HCT116 (cell line): ENCODE data around the gene BNC2. TPM values are rescaled to one million over a fixed set of nuclear protein-coding genes. Genes with fewer than 3 reads are reported as not detected.

Experiments
- ATAC-seq: fragments of 200-7000 bp; cut with Tn5 transposase; 2 replicates; pipeline ENCODE4 v1.9.1; 2020; ENCODE audit warnings: mild to moderate bottlenecking, moderate library complexity
- BruUV-seq: library from RNA; stranded (reverse); fragments of 400-500 nt; replicated peaks from 2 replicates; lab custom pipeline; 2021; lab: Mats Ljungman, UMichigan
- CTCF ChIA-PET: fragments of 300-600 bp; sonication (Branson Sonifier 250); formaldehyde crosslinking; loops from one replicate; lab custom pipeline; 2021; ENCODE audit warnings: antibody characterized with exemption; lab: Charles Lee
- POLR2A ChIA-PET: fragments of 300-600, 350-600 bp; sonication (Branson Sonifier 250); formaldehyde crosslinking; loops from one replicate; lab custom pipeline; 2021; ENCODE audit warnings: antibody characterized with exemption; lab: Charles Lee
- RAD21 ChIA-PET, 2 experiments: fragments of 300-600 bp; sonication (Branson Sonifier 250); formaldehyde crosslinking; loops; one replicate each; lab custom pipeline; 2023; ENCODE audit warnings: low total read pairs in 2 of 2; ENCODE audit not compliant: uncharacterized antibody in 2 of 2, unreplicated experiment in 2 of 2, low non-redundant PET in 1 of 2; lab: Charles Lee
- DNase-seq: peaks from one replicate; pipeline ENCODE4 v3.0.0-alpha.2; 2010; ENCODE audit warnings: low read depth, low spot score
- H2AFZ ChIP-seq: fragments of 200-600 bp; shearing (Covaris generic), sonication (generic); 2 replicates; pipeline ENCODE4 v1.6.1; 2017; ENCODE audit warnings: low read depth, mixed run types, mixed read lengths, antibody characterized with exemption, low read length; ENCODE audit not compliant: poor library complexity, severe bottlenecking
- H3K27ac ChIP-seq: 2 replicates; pipeline ENCODE4 v1.5.1; 2012; ENCODE audit warnings: low read depth, low read length
- H3K27me3 ChIP-seq: fragments of 200-600 bp; sonication (generic); 2 replicates; pipeline ENCODE4 v1.6.1; 2016; ENCODE audit warnings: mixed run types, low read length, mixed read lengths; ENCODE audit not compliant: insufficient read depth
- H3K36me3 ChIP-seq, 2 experiments: fragments of 200-500 bp in 1 of 2; fragments of 200-600 bp in 1 of 2; sonication (Bioruptor generic) in 1 of 2; sonication (generic) in 1 of 2; 2 replicates each; pipeline versions ENCODE4 v1.5.1 to v1.6.1; 2014 to 2016; ENCODE audit warnings: low read length in 2 of 2, inconsistent platforms in 1 of 2, mixed read lengths in 1 of 2, mixed run types in 1 of 2; ENCODE audit not compliant: insufficient read depth in 2 of 2, control insufficient read depth in 1 of 2
- H3K4me1 ChIP-seq, 2 experiments: fragments of 200-600 bp in 1 of 2; sonication (generic) in 1 of 2; 2 replicates each; pipeline versions ENCODE4 v1.5.1 to v1.6.1; 2012 to 2017; ENCODE audit warnings: low read length in 2 of 2, inconsistent platforms in 1 of 2, mild to moderate bottlenecking in 1 of 2, mixed read lengths in 1 of 2, mixed run types in 1 of 2, moderate library complexity in 1 of 2; ENCODE audit not compliant: insufficient read depth in 2 of 2, control insufficient read depth in 1 of 2
- H3K4me2 ChIP-seq: fragments of 200-600 bp; sonication (generic); 2 replicates; pipeline ENCODE4 v1.6.1; 2017; ENCODE audit warnings: mixed run types, low read length, mixed read lengths
- H3K4me3 ChIP-seq, 2 experiments: fragments of 200-600 bp in 1 of 2; sonication (generic) in 1 of 2; replicated peaks in 1 of 2; 2 replicates each; pipeline ENCODE4 v1.5.1; 2011 to 2016; ENCODE audit warnings: low read length in 2 of 2, control low read depth in 1 of 2, low read depth in 1 of 2, mild to moderate bottlenecking in 1 of 2, mixed read lengths in 1 of 2, mixed run types in 1 of 2
- H3K79me2 ChIP-seq: fragments of 200-600 bp; sonication (generic); 2 replicates; pipeline ENCODE4 v1.6.1; 2017; ENCODE audit warnings: mild to moderate bottlenecking, mixed run types, low read length, moderate library complexity, mixed read lengths; ENCODE audit not compliant: insufficient read depth
- H3K9ac ChIP-seq: fragments of 200-600 bp; sonication (generic); 2 replicates; pipeline ENCODE4 v1.6.1; 2016; ENCODE audit warnings: low read length, mixed read lengths
- H3K9me2 ChIP-seq: fragments of 200-600 bp; sonication (generic), shearing (Covaris generic); 2 replicates; pipeline ENCODE4 v1.6.1; 2017; ENCODE audit warnings: mixed run types, mild to moderate bottlenecking, moderate library complexity; ENCODE audit not compliant: insufficient read depth
- H3K9me3 ChIP-seq, 2 experiments: fragments of 200-500 bp in 1 of 2; fragments of 200-600 bp in 1 of 2; sonication (Bioruptor generic) in 1 of 2; sonication (generic) in 1 of 2; 2 replicates each; pipeline ENCODE4 v1.6.1; 2014 to 2017; ENCODE audit warnings: low read length in 2 of 2, mixed read lengths in 2 of 2, inconsistent platforms in 1 of 2, low read depth in 1 of 2, mild to moderate bottlenecking in 1 of 2, mixed run types in 1 of 2, moderate library complexity in 1 of 2; ENCODE audit not compliant: control insufficient read depth in 1 of 2, insufficient read depth in 1 of 2
- H4K20me1 ChIP-seq: fragments of 200-600 bp; sonication (generic), shearing (Covaris generic); 2 replicates; pipeline ENCODE4 v1.6.1; 2017; ENCODE audit warnings: mixed run types, mild to moderate bottlenecking, moderate library complexity; ENCODE audit not compliant: insufficient read depth
- ATF3 ChIP-seq: IDR thresholded peaks from 2 replicates; pipeline ENCODE4 v1.6.1; 2012
- CBX3 ChIP-seq: IDR thresholded peaks from 2 replicates; pipeline ENCODE4 v1.6.1; 2012; ENCODE audit warnings: low read depth
- CTCF ChIP-seq, 3 experiments: fragments of 200-600 bp in 1 of 3; sonication (generic) in 1 of 3; IDR thresholded peaks in 2 of 3; conservative IDR thresholded peaks in 1 of 3; 2 replicates each; pipeline ENCODE4 v1.5.1; 2012 to 2017; ENCODE audit warnings: low read depth in 2 of 3, low read length in 2 of 3, antibody characterized with exemption in 1 of 3, borderline replicate concordance in 1 of 3, control low read depth in 1 of 3, mild to moderate bottlenecking in 1 of 3, mixed read lengths in 1 of 3, mixed run types in 1 of 3, moderate library complexity in 1 of 3; ENCODE audit not compliant: insufficient read depth in 1 of 3
- EGR1 ChIP-seq: IDR thresholded peaks from 2 replicates; pipeline ENCODE4 v1.6.1; 2012; ENCODE audit warnings: low read depth
- ELF1 ChIP-seq: IDR thresholded peaks from 2 replicates; pipeline ENCODE4 v1.6.1; 2012; ENCODE audit warnings: low read depth, borderline replicate concordance
- EZH2phosphoT487 ChIP-seq: fragments of 200-600 bp; IDR thresholded peaks from 2 replicates; pipeline ENCODE4 v1.6.1; 2018; ENCODE audit warnings: antibody characterized with exemption, borderline replicate concordance
- POLR2A ChIP-seq: IDR thresholded peaks from 2 replicates; pipeline ENCODE4 v1.7.0; 2011; ENCODE audit warnings: borderline replicate concordance; ENCODE audit not compliant: insufficient read depth, insufficient read length; ENCODE audit errors: extremely low read depth
- POLR2AphosphoS5 ChIP-seq: IDR thresholded peaks from 2 replicates; pipeline ENCODE4 v1.6.1; 2011; ENCODE audit warnings: mild to moderate bottlenecking, low read depth, low read length, moderate library complexity
- RAD21 ChIP-seq: IDR thresholded peaks from 2 replicates; pipeline ENCODE4 v1.6.1; 2012; ENCODE audit warnings: low read depth, mild to moderate bottlenecking
- SIN3A ChIP-seq: IDR thresholded peaks from 2 replicates; pipeline ENCODE4 v1.6.1; 2012; ENCODE audit warnings: low read depth
- SP1 ChIP-seq: IDR thresholded peaks from 2 replicates; pipeline ENCODE4 v1.6.1; 2012; ENCODE audit warnings: low read depth
- SRF ChIP-seq: IDR thresholded peaks from 2 replicates; pipeline ENCODE4 v1.6.1; 2012; ENCODE audit warnings: low read depth
- TCF7L2 ChIP-seq: IDR thresholded peaks from 2 replicates; pipeline ENCODE4 v1.7.0; 2011; ENCODE audit warnings: borderline replicate concordance, inconsistent platforms; ENCODE audit not compliant: insufficient read depth, insufficient read length; ENCODE audit errors: extremely low read depth
- YY1 ChIP-seq: IDR thresholded peaks from 2 replicates; pipeline ENCODE4 v1.6.1; 2011; ENCODE audit warnings: low read length, low read depth, moderate library complexity, mild to moderate bottlenecking; ENCODE audit not compliant: insufficient replicate concordance; ENCODE audit errors: extremely low read depth
- ZBTB33 ChIP-seq: IDR thresholded peaks from 2 replicates; pipeline ENCODE4 v1.6.1; 2011; ENCODE audit warnings: mild to moderate bottlenecking, low read length, moderate library complexity; ENCODE audit not compliant: insufficient replicate concordance; ENCODE audit errors: extremely low read depth
- ZFX ChIP-seq: fragments of 450-650 bp; IDR thresholded peaks from 2 replicates; pipeline ENCODE4 v1.6.1; 2017
- ZNF274 ChIP-seq: fragments of 200-500 bp; sonication (Bioruptor generic); IDR thresholded peaks from 2 replicates; pipeline ENCODE4 v1.6.1; 2014; ENCODE audit warnings: mild to moderate bottlenecking, low read depth, low read length, inconsistent platforms
- intact Hi-C: fragments of 100-400 bp; cut with micrococcal nuclease; formaldehyde crosslinking; loops from 2 replicates; pipeline ENCODE4 v1.10.0; 2022
- total RNA-seq: library from RNA; stranded (reverse); gene quantifications from one replicate; pipeline ENCODE4 v1.2.1, GENCODE V29; 2021; ENCODE audit not compliant: unreplicated experiment
- TF ChIP-seq, protein P1 (sequence below): IDR thresholded peaks from 2 replicates; pipeline ENCODE4 v1.6.1; 2012
- TF ChIP-seq, protein P2 (sequence below): IDR thresholded peaks from 2 replicates; pipeline ENCODE4 v1.6.1; 2012; ENCODE audit warnings: low read depth

Gene BNC2
- total RNA-seq, 1 experiment from 2014 or later, result 0.37 TPM

DNA sequence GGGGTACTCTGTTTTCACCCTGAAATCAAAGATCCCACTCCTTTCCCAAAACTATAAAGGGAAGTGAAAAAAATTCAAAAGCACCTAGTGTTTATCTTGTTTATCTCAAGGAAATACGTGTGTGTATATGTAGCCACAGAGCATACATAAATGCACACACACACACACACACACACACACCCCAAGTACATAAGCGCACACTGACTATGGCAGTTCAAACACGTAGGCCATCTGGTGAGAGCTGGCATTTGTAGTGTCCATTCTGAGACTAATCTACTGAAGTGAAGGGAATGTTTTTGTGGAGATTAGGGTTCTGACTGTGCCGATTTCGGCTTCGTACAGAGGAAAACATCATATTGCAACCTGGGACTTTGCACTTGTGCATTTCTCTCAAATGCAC lies 451.7 kb downstream of the BNC2 start:
- no peaks in the 10 kb centered on the region for H4K20me1 ChIP-seq
- H3K4me1 ChIP-seq, result no peaks in the 10 kb centered on the region
- no peak overlapping the region for H3K27ac ChIP-seq
- intact Hi-C loops, result no loop called here
- TF ChIP-seq SP1 (no peak), RAD21 (no peak), ZNF274 (no peak), SRF (no peak), SIN3A (no peak), CBX3 (no peak), EGR1 (no peak), TCF7L2 (no peak), ELF1 (no peak), POLR2A (no peak), CTCF (IDR thresholded peaks at IDR 0.05 in 2 of 3, conservative IDR thresholded peaks at IDR 0.05 in 1 of 3; ENCODE audit: borderline replicate concordance in 1 of 3, insufficient read depth in 1 of 3, low read depth in 2 of 3, low read length in 2 of 3) (no peak), ZBTB33 (no peak), ATF3 (no peak), POLR2AphosphoS5 (no peak), EZH2phosphoT487 (no peak), YY1 (no peak), ZFX (no peak)
- TF ChIP-seq, protein P1, sequence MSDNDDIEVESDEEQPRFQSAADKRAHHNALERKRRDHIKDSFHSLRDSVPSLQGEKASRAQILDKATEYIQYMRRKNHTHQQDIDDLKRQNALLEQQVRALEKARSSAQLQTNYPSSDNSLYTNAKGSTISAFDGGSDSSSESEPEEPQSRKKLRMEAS, result no peak
- TF ChIP-seq, protein P2, sequence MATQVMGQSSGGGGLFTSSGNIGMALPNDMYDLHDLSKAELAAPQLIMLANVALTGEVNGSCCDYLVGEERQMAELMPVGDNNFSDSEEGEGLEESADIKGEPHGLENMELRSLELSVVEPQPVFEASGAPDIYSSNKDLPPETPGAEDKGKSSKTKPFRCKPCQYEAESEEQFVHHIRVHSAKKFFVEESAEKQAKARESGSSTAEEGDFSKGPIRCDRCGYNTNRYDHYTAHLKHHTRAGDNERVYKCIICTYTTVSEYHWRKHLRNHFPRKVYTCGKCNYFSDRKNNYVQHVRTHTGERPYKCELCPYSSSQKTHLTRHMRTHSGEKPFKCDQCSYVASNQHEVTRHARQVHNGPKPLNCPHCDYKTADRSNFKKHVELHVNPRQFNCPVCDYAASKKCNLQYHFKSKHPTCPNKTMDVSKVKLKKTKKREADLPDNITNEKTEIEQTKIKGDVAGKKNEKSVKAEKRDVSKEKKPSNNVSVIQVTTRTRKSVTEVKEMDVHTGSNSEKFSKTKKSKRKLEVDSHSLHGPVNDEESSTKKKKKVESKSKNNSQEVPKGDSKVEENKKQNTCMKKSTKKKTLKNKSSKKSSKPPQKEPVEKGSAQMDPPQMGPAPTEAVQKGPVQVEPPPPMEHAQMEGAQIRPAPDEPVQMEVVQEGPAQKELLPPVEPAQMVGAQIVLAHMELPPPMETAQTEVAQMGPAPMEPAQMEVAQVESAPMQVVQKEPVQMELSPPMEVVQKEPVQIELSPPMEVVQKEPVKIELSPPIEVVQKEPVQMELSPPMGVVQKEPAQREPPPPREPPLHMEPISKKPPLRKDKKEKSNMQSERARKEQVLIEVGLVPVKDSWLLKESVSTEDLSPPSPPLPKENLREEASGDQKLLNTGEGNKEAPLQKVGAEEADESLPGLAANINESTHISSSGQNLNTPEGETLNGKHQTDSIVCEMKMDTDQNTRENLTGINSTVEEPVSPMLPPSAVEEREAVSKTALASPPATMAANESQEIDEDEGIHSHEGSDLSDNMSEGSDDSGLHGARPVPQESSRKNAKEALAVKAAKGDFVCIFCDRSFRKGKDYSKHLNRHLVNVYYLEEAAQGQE, result no peak
- no peak overlapping the region for H2AFZ ChIP-seq
- DNase-seq (no peak), ATAC-seq (no peak)
- no peak overlapping the region for H3K4me3 ChIP-seq
- peaks cover 36% of the 10 kb centered on the region for H3K27me3 ChIP-seq
- no peak overlapping the region for H3K9ac ChIP-seq
- no peaks in the 10 kb centered on the region for H3K9me2 ChIP-seq
- ChIA-PET POLR2A (no interaction called here), RAD21 (no interaction called here), CTCF (no interaction called here)
- H3K9me3 ChIP-seq, result no peaks in the 10 kb centered on the region
- BruUV-seq, result no TSS peak
- no peaks in the 10 kb centered on the region for H3K36me3 ChIP-seq
- no peak overlapping the region for H3K4me2 ChIP-seq
- no peaks in the 10 kb centered on the region for H3K79me2 ChIP-seq
